Hematopoietic multipotent progenitor cell (in vitro differentiated cells): Measurements from ENCODE around the gene FMC1. TPM values are rescaled to one million over a fixed set of nuclear protein-coding genes. Genes with fewer than 3 reads are reported as not detected.

Experiments
- DNase-seq, 3 donors: peaks; one replicate each; pipeline ENCODE4 v3.0.0-alpha.2; 2011 to 2015; ENCODE audit warnings: low read depth in 2 of 3, low spot score in 2 of 3
- small RNA-seq: library from RNA; depleted of rRNA; stranded (forward); fragments of <200 nt; gene quantifications from one replicate; pipeline ENCODE3, GENCODE V24; 2012
- total RNA-seq: library from RNA; depleted of rRNA; stranded (reverse); fragments of >200 nt; gene quantifications from one replicate; pipeline ENCODE4 v1.2.3, GENCODE V29; 2012

The FMC1 gene
- total RNA-seq, 1 donor: 26.7 TPM

DNA sequence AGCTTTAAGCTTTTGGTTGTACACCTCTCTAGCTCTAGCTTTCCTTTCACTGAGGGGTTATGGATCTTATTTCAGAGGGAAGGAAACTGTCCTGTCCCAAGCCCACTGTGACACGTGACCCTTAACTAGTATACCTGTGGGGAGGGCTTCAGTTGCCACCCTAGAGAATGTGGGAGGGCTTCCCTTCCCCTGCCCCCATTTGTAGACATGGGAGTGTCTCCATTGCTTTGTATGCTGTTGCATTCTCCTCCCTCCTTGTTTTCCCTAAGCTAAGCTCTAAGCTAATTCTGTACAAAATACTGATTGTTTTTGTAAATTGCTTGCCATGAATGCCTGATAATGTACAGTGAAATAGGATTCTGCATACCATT lies 29.8 kb downstream of the FMC1 start:
- no peak for DNase-seq

DNA sequence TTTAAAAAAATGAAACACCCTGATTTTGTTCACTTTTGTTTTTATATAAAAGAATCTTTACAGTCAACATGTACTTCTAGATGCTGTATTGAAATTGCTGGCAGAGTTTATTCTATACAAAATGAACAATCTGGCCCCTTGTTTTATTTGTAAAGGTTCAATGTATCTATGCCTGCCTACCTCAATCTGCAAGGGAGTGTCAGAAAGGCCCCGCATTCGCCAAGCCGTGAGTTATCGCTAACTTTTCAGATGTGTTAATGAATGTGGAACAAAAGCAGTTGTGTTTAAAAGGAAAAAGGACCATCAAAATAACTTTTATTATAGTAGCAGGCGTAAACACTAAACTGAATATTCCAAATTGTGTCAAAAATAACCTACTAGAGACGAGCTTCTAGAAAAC lies 33.1 kb downstream of the FMC1 start:
- no peak for DNase-seq

DNA sequence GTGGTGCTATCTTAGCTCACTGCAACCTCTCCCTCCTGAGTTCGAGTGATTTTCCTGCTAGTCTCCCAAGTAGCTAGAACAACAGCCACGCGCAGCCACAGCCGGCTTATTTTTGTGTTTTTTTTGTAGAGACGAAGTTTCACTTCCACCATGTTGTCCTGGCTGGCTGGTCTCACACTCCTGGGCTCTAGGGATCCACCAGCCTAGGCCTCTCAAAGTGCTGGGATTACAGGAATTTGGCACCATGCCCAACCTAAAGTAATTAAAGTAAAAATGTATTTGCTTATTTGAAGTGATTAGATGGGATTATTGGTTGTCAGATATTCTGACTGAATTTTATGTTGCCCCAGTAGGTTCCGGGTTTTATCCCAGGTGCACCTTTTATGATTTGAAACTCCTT lies 41.3 kb downstream of the FMC1 start:
- DNase-seq: no peak

DNA sequence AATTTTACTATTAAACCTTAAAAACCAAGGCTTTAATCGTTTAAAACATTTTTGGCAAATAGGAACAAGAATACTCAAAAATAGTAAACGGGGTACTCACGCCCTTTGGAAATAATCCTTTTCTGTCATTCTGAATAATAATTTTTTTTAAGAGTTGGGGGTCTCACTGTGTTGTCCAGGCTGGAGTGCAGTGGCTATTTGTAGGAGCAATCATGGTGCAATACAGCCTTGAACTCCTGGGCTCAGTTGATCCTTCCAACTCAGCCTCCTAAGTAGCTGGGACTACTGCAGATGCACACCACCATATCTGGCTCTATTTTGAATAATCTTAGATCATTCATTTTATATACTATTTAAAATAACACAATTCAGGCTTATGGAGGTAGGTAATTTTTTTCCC lies 43.5 kb downstream of the FMC1 start:
- DNase-seq: no peak

DNA sequence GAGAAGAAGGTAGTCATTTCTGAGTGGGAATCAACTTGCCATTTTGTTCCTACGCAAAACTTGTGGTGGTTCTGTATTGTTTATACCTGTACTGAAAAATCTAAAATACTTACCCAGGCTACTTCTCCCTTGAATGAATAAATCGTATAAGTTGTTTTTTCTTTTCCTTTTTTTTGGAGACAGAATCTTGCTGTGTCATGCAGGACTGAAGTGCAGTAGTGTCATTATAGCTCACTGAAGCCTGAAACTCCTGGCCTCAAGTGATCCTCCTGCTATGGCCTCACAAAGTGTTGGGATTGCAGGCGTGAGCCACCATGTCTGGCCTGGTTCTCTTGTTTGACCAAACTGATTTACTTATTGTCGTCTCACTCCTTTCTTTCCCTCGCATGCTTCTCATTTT lies 46.5 kb downstream of the FMC1 start:
- no peak for DNase-seq

DNA sequence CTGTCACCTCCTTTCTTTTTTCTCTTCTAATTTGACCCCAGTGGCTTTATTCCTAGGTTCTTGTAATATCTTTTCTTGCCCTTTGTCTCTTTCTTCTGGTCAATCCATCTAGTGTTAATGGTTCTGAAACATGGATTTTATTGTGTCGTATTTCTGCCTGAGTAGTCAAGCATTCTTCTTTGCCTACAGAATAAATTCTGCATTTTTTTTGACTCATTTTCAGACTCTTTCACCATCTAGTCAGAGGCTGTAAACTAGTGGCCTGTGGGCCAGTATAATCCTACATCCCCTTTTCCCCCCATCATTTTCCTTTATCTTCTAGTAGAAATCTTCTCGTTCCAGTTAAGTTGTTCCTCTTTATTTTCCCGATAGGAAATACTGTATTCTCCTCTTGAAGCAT lies 48.0 kb downstream of the FMC1 start:
- no peak for DNase-seq

DNA sequence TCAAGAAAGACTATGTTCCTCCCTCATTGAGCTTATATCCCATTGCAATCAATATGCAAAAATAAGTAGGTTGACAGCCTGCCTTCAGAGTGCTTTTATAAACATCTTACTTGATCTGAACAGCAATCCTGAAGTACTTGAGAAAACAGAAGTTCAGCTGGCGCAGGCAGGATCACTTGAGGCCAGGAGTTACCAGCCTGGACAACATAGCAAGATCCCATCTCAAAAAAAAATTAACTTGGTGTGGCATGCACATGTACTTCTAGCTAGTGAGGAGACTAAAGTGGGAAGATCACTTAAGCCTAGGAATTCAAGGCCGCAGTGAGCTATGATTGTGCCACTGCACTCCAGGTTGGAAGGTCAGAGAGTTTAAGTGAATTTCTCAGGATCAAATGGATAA lies 48.6 kb downstream of the FMC1 start:
- DNase-seq: no peak

DNA sequence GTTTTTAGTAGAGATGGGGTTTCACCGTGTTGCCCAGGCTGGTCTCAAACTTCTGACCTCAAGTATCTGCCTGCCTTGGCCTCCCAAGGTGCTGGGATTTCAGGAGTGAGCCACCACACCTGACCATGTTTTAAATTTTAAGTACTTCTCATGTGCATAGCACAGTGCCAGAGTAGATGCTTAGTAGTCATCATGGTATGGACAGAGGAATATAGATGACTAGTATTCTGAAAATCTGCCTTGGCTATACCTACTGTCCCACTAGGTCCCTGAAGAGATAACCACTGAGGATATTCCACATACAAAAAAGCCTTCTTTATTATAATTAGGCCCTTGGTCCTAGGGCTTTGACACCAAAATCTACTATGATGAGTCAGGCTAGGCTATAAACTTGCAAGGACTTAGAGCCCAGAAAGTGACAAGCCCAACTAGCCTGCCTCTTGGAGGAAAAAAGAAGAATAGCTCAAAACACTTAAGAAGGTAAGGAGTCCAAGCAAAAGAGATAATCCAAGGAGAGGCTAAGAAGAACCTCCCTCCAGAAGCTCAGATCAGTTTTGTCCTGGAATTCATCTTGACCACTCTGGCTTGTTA lies 52.6 kb downstream of the FMC1 start:
- DNase-seq: no peak

DNA sequence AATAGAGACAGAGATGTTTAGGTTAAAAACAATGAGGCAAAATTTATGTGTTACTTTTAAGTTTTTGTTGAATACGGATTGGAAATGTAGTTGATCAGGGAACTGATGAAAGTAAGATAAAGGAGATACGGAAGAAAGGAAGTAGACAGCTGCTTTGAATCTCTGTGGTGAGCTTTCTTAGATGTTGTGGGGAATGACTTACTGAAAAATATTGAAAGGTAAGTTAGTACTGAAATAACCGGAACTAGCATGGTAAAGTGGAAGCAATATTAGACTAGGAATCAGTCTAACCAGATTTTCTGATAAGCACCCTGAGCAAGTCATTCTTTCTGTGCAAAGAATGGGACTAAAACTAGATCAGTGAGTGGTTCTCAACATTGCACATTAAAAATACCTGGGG lies 53.4 kb downstream of the FMC1 start:
- no peak for DNase-seq

Small RNA genes lying within 50 kb of the gene (small RNA-seq; reads per million reads assigned to genes)
- gene RNU6-206P: not detected

Other genes with a start within 250 kb of the FMC1 start
- gene ZC3HAV1, start 231.6 kb upstream of the FMC1 start, total RNA-seq: 71.9 TPM
- gene UBN2, start 110.1 kb upstream of the FMC1 start, total RNA-seq: 5.7 TPM
- gene LUC7L2, start 18.6 kb downstream of the FMC1 start, total RNA-seq: 48.5 TPM
- gene KLRG2, start 142.3 kb downstream of the FMC1 start, total RNA-seq: 0.81 TPM
- under 0.01 TPM for gene CLEC2L, start 182.3 kb downstream of the FMC1 start, total RNA-seq